Measurements from ENCODE around the gene OGFOD2. TPM values are rescaled to one million over a fixed set of nuclear protein-coding genes. Genes with fewer than 3 reads are reported as not detected.

Gene OGFOD2
- total RNA-seq, 4 donors from 2014 or later: 7.2 to 19.8 (median 13.4) TPM

DNA sequence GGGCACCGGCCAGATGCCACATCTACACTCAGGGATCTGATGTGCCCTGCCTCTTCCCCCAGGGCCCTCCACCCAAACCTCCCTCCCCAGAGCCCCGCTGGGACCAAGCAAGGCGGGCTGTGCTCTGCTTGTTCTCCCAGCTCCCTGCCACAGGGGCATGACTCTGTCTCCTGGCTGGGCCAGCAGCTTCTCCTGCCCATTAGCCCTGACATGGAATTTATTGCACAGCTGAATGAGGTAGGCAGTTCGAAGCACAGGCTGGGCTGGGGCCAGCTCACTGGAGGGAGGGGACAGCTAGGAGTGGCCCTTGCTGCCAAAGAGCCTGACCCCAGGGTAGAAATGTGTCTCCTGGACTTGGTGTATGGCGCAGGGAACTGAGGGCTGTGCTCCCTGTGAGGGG, 47.8 kb downstream of the OGFOD2 start:
- no peak overlapping the region for H3K4me3 ChIP-seq
- TF ChIP-seq POLR2A (IDR thresholded peaks at IDR 0.05) (no peak), EP300 (IDR thresholded peaks at IDR 0.05) (no peak)
- TF ChIP-seq, protein P1, sequence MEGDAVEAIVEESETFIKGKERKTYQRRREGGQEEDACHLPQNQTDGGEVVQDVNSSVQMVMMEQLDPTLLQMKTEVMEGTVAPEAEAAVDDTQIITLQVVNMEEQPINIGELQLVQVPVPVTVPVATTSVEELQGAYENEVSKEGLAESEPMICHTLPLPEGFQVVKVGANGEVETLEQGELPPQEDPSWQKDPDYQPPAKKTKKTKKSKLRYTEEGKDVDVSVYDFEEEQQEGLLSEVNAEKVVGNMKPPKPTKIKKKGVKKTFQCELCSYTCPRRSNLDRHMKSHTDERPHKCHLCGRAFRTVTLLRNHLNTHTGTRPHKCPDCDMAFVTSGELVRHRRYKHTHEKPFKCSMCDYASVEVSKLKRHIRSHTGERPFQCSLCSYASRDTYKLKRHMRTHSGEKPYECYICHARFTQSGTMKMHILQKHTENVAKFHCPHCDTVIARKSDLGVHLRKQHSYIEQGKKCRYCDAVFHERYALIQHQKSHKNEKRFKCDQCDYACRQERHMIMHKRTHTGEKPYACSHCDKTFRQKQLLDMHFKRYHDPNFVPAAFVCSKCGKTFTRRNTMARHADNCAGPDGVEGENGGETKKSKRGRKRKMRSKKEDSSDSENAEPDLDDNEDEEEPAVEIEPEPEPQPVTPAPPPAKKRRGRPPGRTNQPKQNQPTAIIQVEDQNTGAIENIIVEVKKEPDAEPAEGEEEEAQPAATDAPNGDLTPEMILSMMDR (IDR thresholded peaks at IDR 0.05): no peak
- no peak overlapping the region for H3K27ac ChIP-seq
- DNase-seq (ENCODE audit: low spot score in 2 of 2): no peak
- H3K9me3 ChIP-seq: no peaks in the 10 kb centered on the region
- H3K36me3 ChIP-seq: peaks cover 0 to 18% (median 0%) of the 10 kb centered on the region in 3 donors
- no peaks in the 10 kb centered on the region for H3K27me3 ChIP-seq
- H3K4me1 ChIP-seq: no peaks in the 10 kb centered on the region
- WGBS, 2 donors: 74% methylated on average over 4 to 5 of the region's 5 CpGs

GRCh38 chr12:123024819-123025391, 49.9 kb downstream of the OGFOD2 start:
- H3K27ac ChIP-seq: no peak overlapping the region
- no peaks in the 10 kb centered on the region for H3K9me3 ChIP-seq
- TF ChIP-seq EP300 (IDR thresholded peaks at IDR 0.05) (no peak), POLR2A (IDR thresholded peaks at IDR 0.05) (no peak)
- TF ChIP-seq, protein P1 (IDR thresholded peaks at IDR 0.05): no peak
- no peak for DNase-seq (ENCODE audit: low spot score in 2 of 2)
- WGBS, 2 donors: 70 to 72% methylated on average over 9 of the region's 9 CpGs
- H3K36me3 ChIP-seq: peaks cover 0 to 27% (median 0%) of the 10 kb centered on the region in 3 donors
- H3K4me3 ChIP-seq: no peak overlapping the region
- H3K4me1 ChIP-seq: no peaks in the 10 kb centered on the region
- H3K27me3 ChIP-seq: no peaks in the 10 kb centered on the region

GRCh38 chr12:123026094-123026853, 51.2 kb downstream of the OGFOD2 start:
- H3K4me3 ChIP-seq: no peak overlapping the region
- H3K27me3 ChIP-seq: no peaks in the 10 kb centered on the region
- no peak for DNase-seq (ENCODE audit: low spot score in 2 of 2)
- TF ChIP-seq, protein P1 (IDR thresholded peaks at IDR 0.05): no peak
- no peak for TF ChIP-seq POLR2A (IDR thresholded peaks at IDR 0.05)
- TF ChIP-seq EP300 (IDR thresholded peaks at IDR 0.05): no peak
- peaks cover 0 to 30% (median 0%) of the 10 kb centered on the region in 3 donors for H3K36me3 ChIP-seq
- no peaks in the 10 kb centered on the region for H3K9me3 ChIP-seq
- H3K27ac ChIP-seq: no peak overlapping the region
- no peaks in the 10 kb centered on the region for H3K4me1 ChIP-seq
- 84 to 89% methylated on average over 9 of the region's 9 CpGs for WGBS, 2 donors

- no peaks in the 10 kb centered on the region for H3K4me1 ChIP-seq
- H3K9me3 ChIP-seq: no peaks in the 10 kb centered on the region
- WGBS, 2 donors: 75% methylated on average over 19 of the region's 19 CpGs
- H3K4me3 ChIP-seq: no peak overlapping the region
- no peak overlapping the region for H3K27ac ChIP-seq
- DNase-seq (ENCODE audit: low spot score in 2 of 2): no peak
- peaks cover 0 to 46% (median 0%) of the 10 kb centered on the region in 3 donors for H3K36me3 ChIP-seq
- no peaks in the 10 kb centered on the region for H3K27me3 ChIP-seq
- TF ChIP-seq POLR2A (IDR thresholded peaks at IDR 0.05) (no peak), EP300 (IDR thresholded peaks at IDR 0.05) (no peak)
- TF ChIP-seq, protein P1 (IDR thresholded peaks at IDR 0.05): no peak
Measured at GRCh38 chr12:123027726-123028445, 52.8 kb downstream of the OGFOD2 start.

DNA sequence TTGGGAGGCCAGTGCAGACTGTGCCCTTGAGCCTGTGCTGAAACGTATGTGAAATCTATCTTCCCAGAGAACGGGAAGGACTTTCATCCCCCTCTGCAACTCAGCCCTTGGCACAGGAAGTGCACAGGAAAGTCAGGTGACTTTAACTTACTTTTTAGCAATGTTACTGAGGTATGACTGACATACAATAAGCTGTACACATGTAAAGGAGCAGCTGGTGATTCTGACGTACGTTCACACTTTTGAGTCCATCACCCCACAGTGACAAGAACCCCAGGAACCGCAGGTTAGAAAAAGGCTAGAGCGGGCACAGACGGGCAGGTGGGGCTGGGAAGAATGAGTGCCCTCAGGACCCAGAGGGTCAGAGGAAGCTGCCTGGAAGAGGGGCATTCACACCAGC, 53.4 kb downstream of the OGFOD2 start:
- TF ChIP-seq POLR2A (IDR thresholded peaks at IDR 0.05) (no peak), EP300 (IDR thresholded peaks at IDR 0.05) (no peak)
- TF ChIP-seq, protein P1 (IDR thresholded peaks at IDR 0.05): no peak
- WGBS, 2 donors: 80% methylated on average over 7 of the region's 7 CpGs
- no peak for DNase-seq (ENCODE audit: low spot score in 2 of 2)

More for the DNA sequence above, 53.4 kb downstream of the OGFOD2 start:
- Histone ChIP-seq H3K36me3 (peaks cover 0 to 50% (median 0%) of the 10 kb centered on the region in 3 donors), H3K4me1 (no peaks in the 10 kb centered on the region), H3K27me3 (no peaks in the 10 kb centered on the region), H3K4me3 (no peak overlapping the region), H3K9me3 (no peaks in the 10 kb centered on the region), H3K27ac (no peak overlapping the region)
